GM18519 (cell line): ENCODE data around the gene MMD.
A peak's percentile ranks its signal among the peaks of the same experiment; 100 is the strongest.
"Not testable (repeated sequence)": the region's sequence is repeated elsewhere in the genome, so short reads cannot be mapped to it uniquely, and the experiment has no call there.

Source experiments
- ATAC-seq: cut with Tn5 transposase; IDR thresholded peaks from one replicate; pipeline ENCODE4 v1.9.1; 2021; ENCODE audit warnings: mild to moderate bottlenecking, moderate library complexity; ENCODE audit not compliant: unreplicated experiment, low FRiP score

The MMD gene

DNA sequence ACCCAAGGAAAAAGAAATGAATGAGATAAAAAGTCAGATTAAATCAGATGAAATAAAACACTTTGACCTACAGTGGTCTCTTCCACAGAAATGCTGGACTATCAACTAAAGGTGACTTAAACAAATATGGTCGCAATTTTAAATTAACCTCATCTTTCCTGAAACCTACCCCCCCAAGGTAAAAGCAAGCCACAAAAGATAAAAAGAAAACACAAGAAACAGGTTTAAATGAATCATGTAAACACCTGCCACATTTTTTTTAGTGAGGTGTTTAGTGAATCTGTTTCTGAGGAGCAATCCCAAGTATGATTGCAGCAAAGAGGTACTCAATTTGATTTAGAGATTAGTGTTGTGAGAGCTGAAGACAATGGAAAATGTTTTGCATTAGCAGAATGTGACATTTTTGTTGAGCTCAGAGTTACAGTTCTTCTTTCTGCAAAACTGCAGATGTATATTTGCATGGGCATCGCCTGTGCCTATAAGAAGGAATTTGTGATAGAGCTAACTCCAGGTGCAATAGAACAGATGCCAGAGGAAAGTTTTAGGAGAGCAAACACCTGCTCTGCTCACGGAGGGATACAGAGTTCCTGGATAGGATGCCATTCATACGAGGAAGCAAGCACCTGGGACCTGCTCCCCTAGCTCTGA is 3.4 kb upstream of the MMD start:
- ATAC-seq = no peak

DNA sequence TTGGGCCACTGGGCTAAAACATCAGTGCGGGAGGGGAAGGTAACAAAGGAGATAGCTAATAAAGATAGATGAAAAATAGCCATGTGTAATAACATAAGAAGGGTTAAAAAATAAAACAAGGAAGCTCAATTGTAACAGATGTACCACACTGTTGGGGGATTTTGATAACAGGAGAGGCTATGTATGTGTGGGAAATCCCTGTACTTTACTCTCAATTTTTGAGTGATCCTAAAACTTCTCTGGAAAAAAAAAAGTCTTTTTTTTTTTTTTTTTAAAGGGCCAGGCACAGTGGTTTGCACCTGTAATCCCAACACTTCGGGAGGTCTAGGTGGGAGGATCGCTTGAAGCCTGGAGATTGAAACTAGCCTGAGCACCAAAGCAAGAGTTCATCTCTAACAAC is 1.9 kb upstream of the MMD start:
- ATAC-seq = no peak

DNA sequence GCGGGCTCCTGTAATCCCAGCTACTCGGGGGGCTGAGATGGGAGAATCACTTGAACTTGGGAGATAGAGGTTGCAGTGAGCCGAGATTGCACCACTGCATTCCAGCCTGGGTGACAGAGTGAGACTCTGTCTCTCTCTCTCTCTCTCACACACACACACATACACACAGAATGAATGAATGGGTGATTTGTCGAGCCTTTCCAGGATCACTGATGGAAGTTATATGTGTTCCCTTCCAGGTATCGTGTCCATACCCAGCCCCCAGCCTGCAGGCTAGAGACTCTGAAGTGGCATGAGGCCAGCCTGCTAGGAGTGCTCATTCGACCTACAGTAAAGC is 1.2 kb upstream of the MMD start:
- ATAC-seq = not testable (repeated sequence)

DNA sequence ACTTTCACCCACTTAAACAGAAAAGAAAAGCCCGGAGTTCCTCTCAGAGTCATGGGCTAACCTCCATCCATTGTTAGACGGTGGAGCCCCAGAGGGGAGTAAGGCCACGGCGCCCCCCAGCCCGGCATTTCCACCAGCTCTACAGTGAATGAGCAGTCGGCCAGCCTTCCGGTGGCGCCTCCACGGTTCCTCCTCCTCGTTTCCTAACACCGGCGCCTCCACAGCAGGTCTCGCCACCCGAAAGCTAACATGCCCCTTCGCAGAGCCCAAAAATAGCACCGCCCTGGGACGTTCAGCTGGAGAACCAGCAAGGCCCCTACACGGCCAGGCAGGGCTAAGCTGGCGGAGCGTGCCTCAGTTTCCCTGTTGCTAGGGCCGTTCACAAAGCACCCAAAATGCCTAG is 858 bp downstream of the MMD start:
- ATAC-seq = no peak

DNA sequence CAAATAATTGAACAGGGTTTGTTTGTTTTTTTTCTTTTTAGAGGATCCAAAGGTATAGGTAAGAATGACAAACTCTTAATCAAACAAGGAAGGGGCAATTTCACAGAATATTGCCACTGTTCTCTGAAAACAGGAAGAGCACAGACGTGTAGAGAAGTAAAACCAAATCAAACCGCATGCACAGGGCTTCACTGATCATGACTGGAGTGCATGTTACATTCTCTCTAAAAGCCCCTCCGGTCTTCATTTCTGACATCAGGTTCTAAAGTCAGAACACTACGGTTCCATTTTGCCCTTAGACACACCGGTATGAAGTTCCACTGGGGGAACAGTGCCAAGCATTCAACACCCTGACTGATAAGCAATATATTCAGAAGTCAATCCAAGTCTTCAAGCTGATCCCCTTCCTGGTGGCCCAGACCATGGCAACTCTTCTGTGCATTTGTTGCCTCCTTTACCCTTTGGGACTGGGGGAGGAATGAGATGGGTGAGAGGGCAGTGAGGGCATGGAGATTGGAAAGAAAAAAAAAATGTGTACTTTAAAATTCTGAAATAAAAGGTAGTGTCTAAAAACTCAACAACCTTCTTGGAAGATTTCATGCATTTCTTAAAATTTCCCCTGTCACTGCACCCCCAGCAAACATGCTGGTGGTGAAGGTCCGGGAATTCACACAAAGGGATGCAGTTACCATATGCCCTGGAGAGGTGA is 1.4 kb downstream of the MMD start:
- ATAC-seq = peak; percentile 35

DNA sequence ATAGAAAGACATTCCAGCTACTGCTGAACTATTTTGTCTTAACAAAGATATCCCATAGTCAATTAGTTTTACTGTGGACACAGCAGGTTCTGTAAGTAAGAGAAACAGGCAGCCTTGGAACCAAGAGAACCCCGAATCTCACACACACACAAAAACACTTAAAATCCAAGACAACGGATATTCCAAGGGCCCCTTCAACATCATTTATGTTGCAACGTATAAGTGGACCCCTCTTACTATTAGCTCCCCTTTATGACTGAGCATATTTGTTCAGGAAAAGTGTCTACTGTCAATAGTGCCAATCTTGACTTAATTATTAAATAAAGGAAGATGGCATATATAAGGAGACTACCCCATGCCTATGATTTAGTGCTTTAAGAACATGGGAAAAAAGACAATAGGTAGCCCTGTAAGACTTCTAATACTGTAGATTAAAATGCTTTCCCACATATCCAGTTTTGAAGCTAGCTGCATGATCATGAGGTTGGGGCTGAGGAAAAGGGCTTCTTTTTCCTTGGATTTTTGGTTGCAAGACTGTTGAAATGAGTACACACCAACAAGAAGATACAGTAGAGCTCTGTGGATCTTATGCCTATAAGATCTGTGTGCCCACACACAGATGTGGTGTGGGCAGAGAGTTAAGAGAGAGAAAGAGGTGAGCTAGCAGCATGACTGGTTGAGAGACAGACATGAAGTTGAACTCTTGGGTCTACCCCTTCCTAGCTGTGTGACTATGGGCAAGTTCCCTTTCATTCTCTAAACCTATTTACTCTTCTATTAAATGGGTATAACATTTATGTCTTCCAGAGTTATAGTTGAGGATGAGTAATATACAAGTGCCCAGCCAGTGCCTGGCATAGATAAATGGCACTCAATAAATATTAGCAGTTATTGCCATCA is 3.0 kb downstream of the MMD start:
- no peak for ATAC-seq

DNA sequence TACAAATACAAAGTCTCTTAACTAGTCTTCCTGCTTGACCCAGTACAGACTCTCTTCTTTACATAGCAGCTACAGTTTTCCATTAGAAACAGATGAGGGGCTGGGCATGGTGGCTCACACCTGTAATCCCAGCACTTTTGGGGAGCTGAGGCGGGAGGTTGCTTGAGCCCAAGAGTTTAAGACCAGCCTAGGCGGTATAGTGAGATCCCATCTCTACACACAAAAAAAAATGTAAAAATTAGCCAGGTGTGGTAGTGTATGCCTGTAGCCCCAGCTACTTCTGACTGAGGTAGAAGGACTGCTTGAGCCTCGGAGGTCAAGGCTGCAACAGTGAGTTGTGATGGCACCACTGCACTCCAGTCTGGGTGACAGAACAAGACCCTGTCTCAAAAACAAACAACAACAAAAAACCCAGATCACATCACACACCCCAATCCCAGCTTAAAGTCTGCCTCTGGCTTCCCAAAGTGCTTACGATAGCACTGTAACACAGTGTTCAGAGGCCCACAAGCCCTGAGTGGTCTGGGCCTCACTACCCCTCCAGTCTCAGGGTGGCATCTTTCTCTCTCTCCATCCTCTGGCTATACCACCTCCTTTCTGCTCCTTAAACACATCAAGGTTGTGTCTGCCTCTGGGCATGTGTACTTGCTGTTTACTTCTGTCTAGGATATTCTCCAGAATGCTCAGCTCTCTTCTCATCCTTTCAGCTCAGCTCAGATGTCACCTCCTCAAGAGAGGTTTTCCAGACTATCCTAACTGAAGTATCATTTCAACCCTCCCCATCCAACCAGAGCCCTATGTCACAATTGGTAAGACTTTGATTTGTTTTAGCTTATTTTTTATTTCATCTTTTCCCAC is 4.0 kb downstream of the MMD start:
- no peak for ATAC-seq

DNA sequence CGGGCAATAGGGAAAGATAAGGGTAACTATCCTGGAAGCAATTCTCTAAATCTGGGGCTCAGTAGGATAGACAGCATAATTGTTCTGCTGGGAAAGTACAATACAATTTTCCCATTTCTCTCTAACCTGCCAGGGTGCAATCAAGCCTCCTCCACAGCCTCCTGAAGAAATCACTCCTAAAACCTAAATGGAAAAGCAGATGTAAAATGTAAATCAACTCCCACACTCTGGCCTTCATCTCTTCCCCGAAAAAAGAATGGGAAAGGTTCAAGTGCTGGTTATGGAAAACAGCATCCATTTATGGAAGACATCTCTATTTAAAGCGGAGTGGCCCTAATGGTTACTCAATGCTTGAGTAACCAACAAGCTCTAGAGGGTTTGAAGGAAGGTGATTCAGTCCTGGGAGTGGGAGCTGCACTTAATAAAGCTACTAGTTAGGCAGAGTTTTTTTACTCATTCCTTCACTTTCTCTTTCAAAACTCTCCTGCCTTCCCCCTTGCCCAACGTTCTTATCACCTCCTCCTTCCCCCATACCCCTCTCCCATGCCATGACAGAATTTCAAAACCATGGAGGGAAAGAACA is 5.1 kb downstream of the MMD start:
- ATAC-seq = no peak

DNA sequence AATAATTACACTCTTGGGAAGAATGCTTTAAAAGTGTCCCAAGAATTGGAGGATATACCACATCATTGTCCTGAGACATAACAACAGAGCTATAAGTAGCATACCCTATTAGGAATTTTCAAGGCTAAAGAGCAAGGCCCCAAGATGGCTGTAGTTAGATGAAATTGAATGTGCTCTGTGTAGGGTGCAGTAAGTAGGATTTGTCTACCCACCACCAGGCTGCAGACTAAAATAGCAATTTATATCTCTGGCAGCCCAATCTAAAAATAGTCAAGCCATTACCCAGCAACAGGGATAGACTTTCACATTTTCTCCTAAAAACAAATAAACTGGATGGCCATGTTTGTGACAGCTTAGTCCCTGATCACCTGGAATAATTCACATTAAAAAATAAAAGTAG is 5.6 kb downstream of the MMD start:
- ATAC-seq = no peak

DNA sequence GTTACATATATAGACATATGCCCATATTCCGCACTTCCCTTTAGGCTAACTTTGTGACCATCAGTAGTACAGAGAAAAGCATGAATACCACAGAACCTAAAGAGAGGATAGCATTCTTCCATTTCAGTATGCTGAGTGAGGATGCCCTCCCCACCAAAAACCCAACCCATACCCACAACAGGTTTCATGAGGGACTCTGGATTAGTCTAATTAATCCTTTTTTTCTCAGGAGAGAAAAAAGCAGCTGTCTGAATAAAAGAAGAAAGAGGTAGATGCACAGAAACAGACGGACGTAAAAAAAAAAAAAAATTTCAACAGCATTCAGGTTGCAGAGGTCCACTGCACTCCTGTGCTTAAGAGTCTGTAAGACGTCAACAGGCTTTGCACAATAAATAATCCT is 6.7 kb downstream of the MMD start:
- no peak for ATAC-seq

DNA sequence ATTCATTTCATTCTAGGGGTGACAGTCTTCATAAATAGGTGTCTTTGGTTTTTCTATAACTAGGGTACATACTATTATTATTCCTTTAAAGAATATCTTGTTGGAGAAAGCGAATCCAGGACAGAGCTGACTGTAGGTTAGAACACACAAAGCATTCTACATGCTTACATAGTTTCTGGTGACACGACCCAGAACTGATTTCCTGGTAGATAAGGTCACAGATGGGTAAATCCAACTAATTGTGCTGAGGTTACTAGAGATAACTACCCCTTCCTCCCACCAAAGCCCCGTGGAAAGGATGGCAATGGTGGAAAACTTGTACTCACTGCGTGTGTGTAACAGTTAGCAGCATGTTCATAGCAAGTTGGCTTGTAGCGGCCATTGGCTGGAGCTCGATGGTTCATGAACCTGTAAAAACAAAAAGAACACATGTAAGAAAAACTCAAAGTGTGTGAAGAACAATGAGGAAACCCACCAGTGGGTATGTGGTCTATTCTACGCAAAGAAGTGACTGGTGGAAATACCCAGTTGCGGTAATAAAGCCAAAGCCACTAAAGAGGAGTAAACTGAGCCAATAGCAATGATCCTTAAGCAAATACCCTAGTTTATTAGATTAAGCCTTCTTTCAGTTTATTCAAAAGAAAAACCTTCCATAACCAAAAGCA is 7.7 kb downstream of the MMD start:
- ATAC-seq = no peak

DNA sequence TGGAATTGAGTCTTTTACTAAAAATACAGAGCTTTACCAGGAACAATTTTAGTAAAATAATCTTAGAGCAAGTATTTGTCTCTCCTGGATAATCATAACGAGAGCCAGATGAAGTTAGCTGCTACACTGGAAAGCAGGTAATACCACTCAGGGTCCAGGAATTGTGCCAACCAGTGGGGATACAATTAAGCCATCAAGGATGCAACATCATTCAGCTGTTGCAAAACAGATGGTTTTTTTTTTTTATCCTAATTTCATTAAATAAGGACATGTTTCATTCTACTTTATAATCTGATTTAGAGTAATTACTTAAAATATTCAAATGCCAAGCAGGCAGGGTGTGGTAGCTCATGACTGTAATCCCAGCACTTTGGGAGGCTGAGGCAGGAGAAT is 10.2 kb downstream of the MMD start:
- ATAC-seq = no peak

DNA sequence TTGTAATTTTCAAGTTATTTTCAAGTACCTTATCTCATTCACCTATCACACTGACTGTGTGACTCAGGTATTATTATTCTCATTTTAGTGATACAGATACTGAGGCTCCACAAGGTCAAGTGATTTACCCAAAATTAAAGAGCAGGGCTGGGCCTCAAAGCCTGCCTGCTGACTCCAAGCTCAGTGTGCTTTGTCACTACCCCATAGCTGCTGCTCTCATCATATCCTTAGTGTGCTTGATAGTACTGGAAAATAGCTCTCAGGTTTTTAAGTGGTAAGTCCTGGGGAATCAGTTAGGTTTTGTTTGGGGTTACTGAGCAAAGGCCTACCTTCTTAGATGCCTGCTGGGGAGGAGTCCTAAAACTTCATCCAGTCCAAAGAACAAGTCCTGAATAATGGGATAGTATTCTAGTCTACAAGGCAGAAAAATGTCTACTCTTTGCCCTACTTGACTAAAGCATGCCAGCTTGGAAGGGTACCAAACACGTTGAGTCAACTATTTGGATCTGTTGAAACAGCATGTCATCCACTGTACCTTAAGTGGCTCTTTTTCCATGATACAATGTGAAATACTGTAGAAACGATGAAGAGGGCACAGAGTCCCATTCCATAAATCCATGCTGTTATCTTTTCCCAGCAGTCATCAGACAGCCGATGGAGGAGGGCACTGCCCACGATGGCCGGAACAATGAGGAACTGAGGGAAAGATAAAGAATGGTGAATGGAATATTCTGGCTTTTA is 10.7 kb downstream of the MMD start:
- no peak for ATAC-seq

DNA sequence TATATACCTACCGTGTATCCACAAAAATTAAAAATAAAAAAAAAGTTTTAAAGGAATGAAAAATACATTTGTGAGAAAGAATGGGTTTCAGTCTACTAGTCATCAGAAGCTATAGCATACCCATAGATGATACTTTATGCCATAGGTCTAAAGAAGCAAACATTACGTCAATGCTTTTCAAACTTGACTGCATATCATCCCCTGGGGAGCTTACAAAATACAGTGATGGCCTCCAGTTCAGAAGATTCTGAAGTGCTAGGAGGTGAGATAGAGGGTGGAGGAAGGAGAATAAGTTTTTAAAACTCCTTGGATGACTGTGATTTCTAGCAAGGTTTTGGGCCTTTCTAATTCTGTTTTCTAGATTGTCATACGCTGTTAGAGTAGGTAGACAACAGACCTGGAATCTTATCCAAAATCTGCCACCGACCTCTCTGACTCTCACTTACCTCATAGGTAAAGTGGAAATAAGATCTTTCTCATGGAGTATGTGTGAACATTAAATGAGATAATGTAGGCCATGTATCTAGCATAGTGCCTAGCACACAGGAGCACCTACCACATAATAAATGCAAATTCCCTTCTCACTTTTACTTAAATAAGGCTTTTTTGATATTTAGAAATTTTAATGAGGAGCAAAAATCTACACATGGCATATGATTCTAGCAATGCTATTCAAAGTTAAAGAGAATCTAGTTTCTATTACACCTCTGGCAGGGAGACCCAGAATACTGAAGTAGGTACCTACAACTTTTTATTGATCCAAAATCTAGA is 12.4 kb downstream of the MMD start:
- no peak for ATAC-seq

DNA sequence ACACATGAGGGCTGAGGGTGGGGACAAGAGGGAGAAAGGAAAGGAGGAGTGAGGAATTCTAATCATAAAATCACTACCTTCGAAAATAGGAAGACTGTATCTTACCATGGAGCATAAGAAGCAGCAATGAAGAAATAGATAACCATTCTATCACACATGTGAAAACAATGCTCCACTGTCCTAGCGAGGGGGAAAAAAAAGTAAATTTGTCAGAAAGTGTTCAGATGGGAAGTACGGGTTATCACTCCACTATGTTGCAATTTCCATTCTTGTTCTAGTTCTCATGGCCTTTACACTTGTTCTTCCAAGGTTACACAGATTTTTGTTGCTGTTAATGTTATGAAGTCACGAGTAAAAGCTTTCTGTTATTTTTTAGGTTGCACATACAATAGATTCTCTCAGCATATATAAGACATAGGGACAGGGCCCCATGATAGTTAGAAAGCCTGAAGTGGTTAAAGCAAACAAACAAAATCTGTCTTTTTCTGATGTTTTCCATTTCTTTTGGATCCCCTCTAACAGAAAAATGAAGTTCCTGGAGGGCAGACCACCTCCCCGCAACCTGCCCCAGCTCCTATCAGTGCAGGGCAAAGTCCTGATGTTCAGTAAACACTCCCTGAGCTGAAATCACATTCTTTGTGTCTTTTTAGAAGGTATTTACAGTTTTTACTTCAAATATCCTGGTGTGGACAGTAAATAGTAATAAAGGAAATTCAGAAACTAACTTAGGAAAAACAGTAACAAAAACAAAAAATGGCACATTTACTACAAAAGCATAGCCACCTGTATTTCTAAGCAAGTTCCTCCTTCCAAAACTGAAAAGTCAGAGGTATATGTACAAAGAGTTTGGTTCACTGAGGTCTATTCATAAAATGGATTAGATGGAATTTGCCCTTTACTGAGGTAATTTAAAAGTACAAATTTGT is 13.7 kb downstream of the MMD start:
- no peak for ATAC-seq

DNA sequence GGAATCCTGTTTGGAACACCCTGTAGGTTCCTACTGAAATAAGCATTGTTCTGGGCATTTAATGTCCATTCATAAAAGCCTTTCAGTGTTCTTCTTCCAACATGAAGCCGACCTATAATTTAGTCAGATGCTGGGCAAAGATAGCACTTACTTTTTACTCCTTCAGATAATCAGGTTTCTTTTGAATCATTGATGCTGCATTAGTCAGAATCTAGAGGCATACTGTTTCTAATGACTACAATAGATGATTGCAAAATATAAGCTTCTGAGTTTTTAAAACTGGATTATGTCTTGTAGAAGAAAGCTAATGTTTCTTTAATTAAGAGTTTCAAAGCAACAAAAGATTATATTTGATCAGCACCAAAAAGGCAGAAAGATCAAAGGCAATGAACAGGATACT is 16.0 kb downstream of the MMD start:
- ATAC-seq = no peak

DNA sequence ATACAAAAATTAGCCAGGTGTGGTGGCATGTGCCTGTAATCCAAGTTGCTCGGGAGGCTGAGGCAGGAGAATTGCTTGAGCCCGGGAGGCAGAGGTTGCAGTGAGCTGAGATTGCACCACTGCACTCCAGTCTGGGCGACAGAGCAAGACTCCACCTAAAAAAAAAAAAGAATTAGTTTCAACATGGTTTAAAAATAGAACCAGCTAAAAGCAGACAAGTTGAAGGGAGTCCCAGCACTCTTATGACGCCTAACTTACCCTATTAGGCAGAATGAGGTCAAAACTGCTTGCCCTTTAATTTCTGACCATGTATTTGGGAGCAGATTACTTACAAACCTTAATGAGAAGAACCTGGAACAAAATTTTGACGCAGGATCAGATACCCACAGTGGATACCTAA is 17.4 kb downstream of the MMD start:
- ATAC-seq = not testable (repeated sequence)
